ENCODE results near the gene LDHAL6B.

Gene LDHAL6B

GRCh38 chr15:59178151-59178695 lies 28.4 kb upstream of the LDHAL6B start:
- TF ChIP-seq CTCF (IDR thresholded peaks at IDR 0.05; ENCODE audit: insufficient read depth, missing control alignments) = no peak
- no peak for FAIRE-seq
- DNase-seq (ENCODE audit: insufficient read length, low spot score) = no peak

- FAIRE-seq (no peak), DNase-seq (ENCODE audit: insufficient read length, low spot score) (no peak)
- TF ChIP-seq CTCF (IDR thresholded peaks at IDR 0.05; ENCODE audit: insufficient read depth, missing control alignments) = no peak
Measured at GRCh38 chr15:59179717-59180116, 26.9 kb upstream of the LDHAL6B start.

DNA sequence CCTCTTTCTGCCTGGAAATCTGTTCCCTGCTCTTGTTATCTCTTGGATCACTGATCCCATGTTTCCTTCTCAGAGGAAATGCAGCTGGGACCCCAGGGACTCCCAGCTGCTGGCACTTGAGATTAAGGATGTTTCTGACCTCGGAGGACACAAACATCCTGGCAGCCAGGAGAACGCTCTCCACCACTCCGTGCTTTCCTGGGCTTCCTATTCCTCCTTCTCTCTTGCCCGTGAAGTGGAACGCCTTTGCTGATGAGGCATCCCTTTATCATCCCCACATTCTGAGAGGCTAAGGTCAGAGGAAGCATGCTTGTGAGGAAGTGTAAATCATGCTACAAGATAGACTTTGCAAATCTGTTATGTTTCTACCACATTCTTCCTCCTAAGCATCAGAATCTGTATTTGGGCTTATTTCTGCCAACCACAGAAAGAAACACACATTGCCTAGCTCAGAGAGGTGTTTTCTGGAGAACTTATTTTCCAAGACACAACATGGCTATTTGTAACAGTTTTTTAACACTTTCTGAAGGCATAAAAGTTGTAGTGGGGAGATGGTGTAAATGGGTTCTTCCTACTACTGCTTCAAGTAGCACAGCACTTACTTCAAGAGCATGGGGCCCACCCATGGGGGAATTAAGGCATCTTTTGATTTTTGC lies 25.6 kb upstream of the LDHAL6B start:
- FAIRE-seq = no peak
- no peak for TF ChIP-seq CTCF (IDR thresholded peaks at IDR 0.05; ENCODE audit: insufficient read depth, missing control alignments)
- no peak for DNase-seq (ENCODE audit: insufficient read length, low spot score)

GRCh38 chr15:59185725-59186124 lies 20.9 kb upstream of the LDHAL6B start:
- DNase-seq (ENCODE audit: insufficient read length, low spot score) (no peak), FAIRE-seq (no peak)

GRCh38 chr15:59186501-59186900 lies 20.1 kb upstream of the LDHAL6B start:
- DNase-seq (ENCODE audit: insufficient read length, low spot score) (no peak), FAIRE-seq (no peak)

More at GRCh38 chr15:59185725-59186124, 20.9 kb upstream of the LDHAL6B start:
- no peak for TF ChIP-seq CTCF (IDR thresholded peaks at IDR 0.05; ENCODE audit: insufficient read depth, missing control alignments)

GRCh38 chr15:59189241-59189640 lies 17.4 kb upstream of the LDHAL6B start:
- no peak for TF ChIP-seq CTCF (IDR thresholded peaks at IDR 0.05; ENCODE audit: insufficient read depth, missing control alignments)
- DNase-seq (ENCODE audit: insufficient read length, low spot score) (no peak), FAIRE-seq (no peak)

More at GRCh38 chr15:59186501-59186900, 20.1 kb upstream of the LDHAL6B start:
- no peak for TF ChIP-seq CTCF (IDR thresholded peaks at IDR 0.05; ENCODE audit: insufficient read depth, missing control alignments)

- no peak for DNase-seq (ENCODE audit: insufficient read length, low spot score)
- no peak for TF ChIP-seq CTCF (IDR thresholded peaks at IDR 0.05; ENCODE audit: insufficient read depth, missing control alignments)
- FAIRE-seq = no peak
Measured at GRCh38 chr15:59190291-59190690, 16.4 kb upstream of the LDHAL6B start.

All from D721Med (cell line).